ENCODE measurements around the gene CREBBP. TPM values are rescaled to one million over a fixed set of nuclear protein-coding genes. Genes with fewer than 3 reads are reported as not detected.

CREBBP gene
- total RNA-seq, 1 experiment from 2014 or later: 26.4 TPM

- peaks cover 84% of the 10 kb centered on the region for H3K4me1 ChIP-seq (ENCODE audit: low read length)
Measured at GRCh38 chr16:3868556-3868955, 12.0 kb downstream of the CREBBP start.

GRCh38 chr16:3866703-3867431, 13.6 kb downstream of the CREBBP start:
- Histone ChIP-seq H3K36me3 (ENCODE audit: insufficient read depth, low read length) (no peaks in the 10 kb centered on the region), H3K4me2 (ENCODE audit: low read depth, low read length, poor library complexity, severe bottlenecking) (no peak overlapping the region), H4K20me1 (ENCODE audit: insufficient read depth, low read depth, low read length) (peaks cover 50% of the 10 kb centered on the region), H3K4me3 (ENCODE audit: low read length) (no peak overlapping the region), H3K9me2 (replicated peaks; ENCODE audit: insufficient read depth, low read length) (no peaks in the 10 kb centered on the region), H3K79me2 (ENCODE audit: low read length) (peaks cover 100% of the 10 kb centered on the region), H3K27me3 (ENCODE audit: low read length) (no peaks in the 10 kb centered on the region), H3K27ac (ENCODE audit: low read length) (no peak overlapping the region), H3K4me1 (ENCODE audit: low read length) (peaks cover 84% of the 10 kb centered on the region), H3K9me3 (ENCODE audit: low read length) (no peaks in the 10 kb centered on the region), H2AFZ (ENCODE audit: low read length) (no peak overlapping the region), H3K9ac (ENCODE audit: low read length) (no peak overlapping the region)
- no peak for DNase-seq

More at GRCh38 chr16:3868556-3868955, 12.0 kb downstream of the CREBBP start:
- Histone ChIP-seq H3K4me3 (ENCODE audit: low read length) (no peak overlapping the region), H2AFZ (ENCODE audit: low read length) (no peak overlapping the region), H3K27ac (ENCODE audit: low read length) (no peak overlapping the region), H3K9me3 (ENCODE audit: low read length) (no peaks in the 10 kb centered on the region), H3K9me2 (replicated peaks; ENCODE audit: insufficient read depth, low read length) (no peaks in the 10 kb centered on the region), H3K4me2 (ENCODE audit: low read depth, low read length, poor library complexity, severe bottlenecking) (no peak overlapping the region), H3K27me3 (ENCODE audit: low read length) (no peaks in the 10 kb centered on the region), H3K36me3 (ENCODE audit: insufficient read depth, low read length) (no peaks in the 10 kb centered on the region), H3K9ac (ENCODE audit: low read length) (no peak overlapping the region), H3K79me2 (ENCODE audit: low read length) (peaks cover 100% of the 10 kb centered on the region), H4K20me1 (ENCODE audit: insufficient read depth, low read depth, low read length) (peaks cover 48% of the 10 kb centered on the region)
- DNase-seq: no peak

- H3K9me2 ChIP-seq (replicated peaks; ENCODE audit: insufficient read depth, low read length): no peaks in the 10 kb centered on the region
- no peaks in the 10 kb centered on the region for H3K27me3 ChIP-seq (ENCODE audit: low read length)
- H3K9me3 ChIP-seq (ENCODE audit: low read length): no peaks in the 10 kb centered on the region
- H3K4me3 ChIP-seq (ENCODE audit: low read length): no peak overlapping the region
- peaks cover 84% of the 10 kb centered on the region for H3K4me1 ChIP-seq (ENCODE audit: low read length)
- H3K27ac ChIP-seq (ENCODE audit: low read length): peak overlapping the region; percentile 22
- peaks cover 42% of the 10 kb centered on the region for H4K20me1 ChIP-seq (ENCODE audit: insufficient read depth, low read depth, low read length)
- H3K79me2 ChIP-seq (ENCODE audit: low read length): peaks cover 100% of the 10 kb centered on the region
- no peaks in the 10 kb centered on the region for H3K36me3 ChIP-seq (ENCODE audit: insufficient read depth, low read length)
- no peak for DNase-seq
- H3K4me2 ChIP-seq (ENCODE audit: low read depth, low read length, poor library complexity, severe bottlenecking): peak overlapping the region; percentile 3
- H3K9ac ChIP-seq (ENCODE audit: low read length): no peak overlapping the region
- no peak overlapping the region for H2AFZ ChIP-seq (ENCODE audit: low read length)
Measured at GRCh38 chr16:3865241-3865640, 15.3 kb downstream of the CREBBP start.

GRCh38 chr16:3864562-3864961, 16.0 kb downstream of the CREBBP start:
- Histone ChIP-seq H3K4me3 (ENCODE audit: low read length) (no peak overlapping the region), H3K9me3 (ENCODE audit: low read length) (no peaks in the 10 kb centered on the region), H3K9me2 (replicated peaks; ENCODE audit: insufficient read depth, low read length) (no peaks in the 10 kb centered on the region), H3K4me1 (ENCODE audit: low read length) (peaks cover 84% of the 10 kb centered on the region), H3K9ac (ENCODE audit: low read length) (no peak overlapping the region), H3K36me3 (ENCODE audit: insufficient read depth, low read length) (no peaks in the 10 kb centered on the region), H2AFZ (ENCODE audit: low read length) (no peak overlapping the region), H3K79me2 (ENCODE audit: low read length) (peaks cover 100% of the 10 kb centered on the region), H3K27me3 (ENCODE audit: low read length) (no peaks in the 10 kb centered on the region), H3K27ac (ENCODE audit: low read length) (peak overlapping the region; percentile 22; the same call in 1 of the 2 replicates), H4K20me1 (ENCODE audit: insufficient read depth, low read depth, low read length) (peaks cover 42% of the 10 kb centered on the region), H3K4me2 (ENCODE audit: low read depth, low read length, poor library complexity, severe bottlenecking) (peak overlapping the region; percentile 3)
- no peak for DNase-seq

- peak overlapping the region; percentile 58; the same call in 1 of the 2 replicates for H3K9ac ChIP-seq (ENCODE audit: low read length)
- DNase-seq: peak; percentile 56
- H3K9me3 ChIP-seq (ENCODE audit: low read length): no peaks in the 10 kb centered on the region
- peaks cover 79% of the 10 kb centered on the region for H3K4me1 ChIP-seq (ENCODE audit: low read length)
- peak overlapping the region; percentile 87 for H3K4me2 ChIP-seq (ENCODE audit: low read depth, low read length, poor library complexity, severe bottlenecking)
- H3K4me3 ChIP-seq (ENCODE audit: low read length): peak overlapping the region; percentile 59; the same call in 1 of the 2 replicates
- H3K9me2 ChIP-seq (replicated peaks; ENCODE audit: insufficient read depth, low read length): no peaks in the 10 kb centered on the region
- no peaks in the 10 kb centered on the region for H3K27me3 ChIP-seq (ENCODE audit: low read length)
- H4K20me1 ChIP-seq (ENCODE audit: insufficient read depth, low read depth, low read length): peaks cover 36% of the 10 kb centered on the region
- no peaks in the 10 kb centered on the region for H3K36me3 ChIP-seq (ENCODE audit: insufficient read depth, low read length)
- H3K27ac ChIP-seq (ENCODE audit: low read length): peak overlapping the region; percentile 84; the same call in 1 of the 2 replicates
- peaks cover 99% of the 10 kb centered on the region for H3K79me2 ChIP-seq (ENCODE audit: low read length)
- H2AFZ ChIP-seq (ENCODE audit: low read length): no peak overlapping the region
Measured at GRCh38 chr16:3863587-3863986, 16.9 kb downstream of the CREBBP start.

- Histone ChIP-seq H3K27me3 (ENCODE audit: low read length) (no peaks in the 10 kb centered on the region), H3K9ac (ENCODE audit: low read length) (peak overlapping the region; percentile 58), H3K4me3 (ENCODE audit: low read length) (peak overlapping the region; percentile 59), H3K9me2 (replicated peaks; ENCODE audit: insufficient read depth, low read length) (no peaks in the 10 kb centered on the region), H3K79me2 (ENCODE audit: low read length) (peaks cover 99% of the 10 kb centered on the region), H3K9me3 (ENCODE audit: low read length) (no peaks in the 10 kb centered on the region), H3K4me2 (ENCODE audit: low read depth, low read length, poor library complexity, severe bottlenecking) (peak overlapping the region; percentile 87), H2AFZ (ENCODE audit: low read length) (no peak overlapping the region), H3K4me1 (ENCODE audit: low read length) (peaks cover 84% of the 10 kb centered on the region), H4K20me1 (ENCODE audit: insufficient read depth, low read depth, low read length) (peaks cover 38% of the 10 kb centered on the region), H3K36me3 (ENCODE audit: insufficient read depth, low read length) (no peaks in the 10 kb centered on the region), H3K27ac (ENCODE audit: low read length) (peak overlapping the region; percentile 84)
- peak; percentile 80 for DNase-seq
Measured at GRCh38 chr16:3861808-3862451, 18.6 kb downstream of the CREBBP start.

- Histone ChIP-seq H3K36me3 (ENCODE audit: insufficient read depth, low read length) (no peaks in the 10 kb centered on the region), H3K9ac (ENCODE audit: low read length) (0 out of 2 replicates have a peak overlapping the region, but pooled peaks have one; percentile 32), H3K27ac (ENCODE audit: low read length) (peak overlapping the region; percentile 84), H3K9me3 (ENCODE audit: low read length) (no peaks in the 10 kb centered on the region), H3K4me2 (ENCODE audit: low read depth, low read length, poor library complexity, severe bottlenecking) (peak overlapping the region; percentile 87), H3K4me3 (ENCODE audit: low read length) (no peak overlapping the region), H3K79me2 (ENCODE audit: low read length) (peaks cover 99% of the 10 kb centered on the region), H4K20me1 (ENCODE audit: insufficient read depth, low read depth, low read length) (peaks cover 39% of the 10 kb centered on the region), H2AFZ (ENCODE audit: low read length) (no peak overlapping the region), H3K27me3 (ENCODE audit: low read length) (no peaks in the 10 kb centered on the region), H3K9me2 (replicated peaks; ENCODE audit: insufficient read depth, low read length) (no peaks in the 10 kb centered on the region), H3K4me1 (ENCODE audit: low read length) (peaks cover 72% of the 10 kb centered on the region)
- DNase-seq: no peak
Measured at GRCh38 chr16:3859889-3860288, 20.6 kb downstream of the CREBBP start.

- no peak overlapping the region for H3K9ac ChIP-seq (ENCODE audit: low read length)
- no peaks in the 10 kb centered on the region for H3K9me3 ChIP-seq (ENCODE audit: low read length)
- H3K27ac ChIP-seq (ENCODE audit: low read length): no peak overlapping the region
- H3K4me3 ChIP-seq (ENCODE audit: low read length): no peak overlapping the region
- H3K79me2 ChIP-seq (ENCODE audit: low read length): peaks cover 99% of the 10 kb centered on the region
- no peak for DNase-seq
- no peaks in the 10 kb centered on the region for H3K27me3 ChIP-seq (ENCODE audit: low read length)
- H3K36me3 ChIP-seq (ENCODE audit: insufficient read depth, low read length): no peaks in the 10 kb centered on the region
- H3K9me2 ChIP-seq (replicated peaks; ENCODE audit: insufficient read depth, low read length): no peaks in the 10 kb centered on the region
- H3K4me2 ChIP-seq (ENCODE audit: low read depth, low read length, poor library complexity, severe bottlenecking): no peak overlapping the region
- peaks cover 39% of the 10 kb centered on the region for H4K20me1 ChIP-seq (ENCODE audit: insufficient read depth, low read depth, low read length)
- peaks cover 61% of the 10 kb centered on the region for H3K4me1 ChIP-seq (ENCODE audit: low read length)
- no peak overlapping the region for H2AFZ ChIP-seq (ENCODE audit: low read length)
Measured at GRCh38 chr16:3858801-3859200, 21.7 kb downstream of the CREBBP start.

All from Karpas-422 (cell line).